IMR-90 (cell line): Measurements from ENCODE around the gene MAML2. TPM values are rescaled to one million over a fixed set of nuclear protein-coding genes. Genes with fewer than 3 reads are reported as not detected.

ENCODE experiments used
- ATAC-seq: fragments of 200-7000 bp; cut with Tn5 transposase; 2 replicates; pipeline ENCODE4 v1.9.1; 2020; ENCODE audit warnings: low read depth, mild to moderate bottlenecking, moderate library complexity
- BruUV-seq: library from RNA; stranded (reverse); fragments of 400-500 nt; replicated peaks from 2 replicates; lab custom pipeline; 2021; lab: Mats Ljungman, UMichigan
- CTCF ChIA-PET: fragments of 300-600 bp; formaldehyde crosslinking; extraction: SDS; loops from one replicate; lab custom pipeline; 2021; ENCODE audit warnings: antibody characterized with exemption; lab: Yijun Ruan, JAX
- POLR2A ChIA-PET: fragments of 300-600 bp; sonication (Branson Sonifier 250); formaldehyde crosslinking; loops from one replicate; lab custom pipeline; 2022; ENCODE audit warnings: antibody characterized with exemption; ENCODE audit not compliant: unreplicated experiment; lab: Charles Lee
- DNase-seq: peaks from one replicate; pipeline ENCODE4 v3.0.0; 2013
- H2AFZ ChIP-seq: replicated peaks from 2 replicates; pipeline ENCODE3; 2013; ENCODE audit warnings: low read length, mild to moderate bottlenecking; ENCODE audit not compliant: poor library complexity
- H2AK5ac ChIP-seq: 2 replicates; pipeline ENCODE4 v1.6.1; 2013; ENCODE audit warnings: low read depth, low read length, inconsistent platforms
- H2AK9ac ChIP-seq: replicated peaks from 2 replicates; pipeline ENCODE3; 2013; ENCODE audit warnings: mild to moderate bottlenecking, low read depth, low read length, moderate library complexity; ENCODE audit not compliant: poor library complexity
- H2BK120ac ChIP-seq: 2 replicates; pipeline ENCODE4 v1.6.1; 2013; ENCODE audit warnings: low read depth, low read length, inconsistent platforms
- H2BK15ac ChIP-seq: 3 replicates; pipeline ENCODE4 v1.6.1; 2013; ENCODE audit warnings: low read depth, low read length, inconsistent platforms
- H2BK20ac ChIP-seq: 2 replicates; pipeline ENCODE4 v1.6.1; 2013; ENCODE audit warnings: low read depth, mild to moderate bottlenecking, inconsistent platforms, low read length, moderate library complexity
- H2BK5ac ChIP-seq: 2 replicates; pipeline ENCODE4 v1.6.1; 2013; ENCODE audit warnings: mild to moderate bottlenecking, low read depth, low read length, inconsistent platforms; ENCODE audit not compliant: poor library complexity, severe bottlenecking
- H3K14ac ChIP-seq: replicated peaks from 2 replicates; pipeline ENCODE4 v1.6.1; 2013; ENCODE audit warnings: low read depth, low read length, inconsistent platforms
- H3K18ac ChIP-seq: 2 replicates; pipeline ENCODE4 v1.6.1; 2013; ENCODE audit warnings: low read depth, low read length, control low read depth
- H3K23ac ChIP-seq: 2 replicates; pipeline ENCODE4 v1.6.1; 2013; ENCODE audit warnings: low read depth, low read length, inconsistent platforms
- H3K27ac ChIP-seq: 2 replicates; pipeline ENCODE4 v1.5.1; 2013; ENCODE audit warnings: mild to moderate bottlenecking, control low read depth, low read length; ENCODE audit not compliant: insufficient read depth
- H3K27me3 ChIP-seq: 2 replicates; pipeline ENCODE4 v1.6.1; 2013; ENCODE audit warnings: low read length; ENCODE audit not compliant: control insufficient read depth, insufficient read depth
- H3K36me3 ChIP-seq: 2 replicates; pipeline ENCODE4 v1.6.1; 2013; ENCODE audit warnings: low read length, mixed read lengths; ENCODE audit not compliant: control insufficient read depth, insufficient read depth
- H3K4ac ChIP-seq: 2 replicates; pipeline ENCODE4 v1.6.1; 2013; ENCODE audit warnings: low read depth, low read length, inconsistent platforms
- H3K4me1 ChIP-seq: 2 replicates; pipeline ENCODE4 v1.6.1; 2013; ENCODE audit warnings: low read length, mixed read lengths; ENCODE audit not compliant: control insufficient read depth, insufficient read depth
- H3K4me2 ChIP-seq: 2 replicates; pipeline ENCODE4 v1.6.1; 2013; ENCODE audit warnings: low read depth, mild to moderate bottlenecking, control low read depth, low read length, moderate library complexity
- H3K4me3 ChIP-seq: 2 replicates; pipeline ENCODE4 v1.5.1; 2013; ENCODE audit warnings: low read depth, mild to moderate bottlenecking, control low read depth, low read length, moderate library complexity; ENCODE audit not compliant: insufficient read depth
- H3K56ac ChIP-seq: 2 replicates; pipeline ENCODE4 v1.6.1; 2013; ENCODE audit warnings: low read length, inconsistent platforms; ENCODE audit not compliant: insufficient read depth; ENCODE audit errors: extremely low read depth
- H3K79me1 ChIP-seq, 2 experiments: 2 replicates each; pipeline ENCODE4 v1.6.1; 2013; ENCODE audit warnings: low read length in 2 of 2, inconsistent platforms in 1 of 2, low read depth in 1 of 2
- H3K9ac ChIP-seq: 2 replicates; pipeline ENCODE4 v1.6.1; 2013; ENCODE audit warnings: low read depth, low read length, control low read depth
- H3K9me1 ChIP-seq: 2 replicates; pipeline ENCODE4 v1.6.1; 2013; ENCODE audit warnings: low read length, inconsistent platforms; ENCODE audit not compliant: insufficient read depth
- H3K9me3 ChIP-seq: 2 replicates; pipeline ENCODE4 v1.6.1; 2013; ENCODE audit warnings: low read length; ENCODE audit not compliant: control insufficient read depth, insufficient read depth
- H4K20me1 ChIP-seq: 2 replicates; pipeline ENCODE4 v1.6.1; 2013; ENCODE audit warnings: low read length, inconsistent platforms; ENCODE audit not compliant: insufficient read depth
- H4K5ac ChIP-seq: 2 replicates; pipeline ENCODE4 v1.6.1; 2013; ENCODE audit warnings: mild to moderate bottlenecking, low read depth, low read length, control low read depth
- H4K8ac ChIP-seq, 2 experiments: 2 replicates each; pipeline ENCODE4 v1.6.1; 2013; ENCODE audit warnings: low read depth in 2 of 2, low read length in 2 of 2, control low read depth in 1 of 2, inconsistent platforms in 1 of 2
- H4K91ac ChIP-seq: 2 replicates; pipeline ENCODE4 v1.6.1; 2013; ENCODE audit warnings: low read depth, low read length, inconsistent platforms; ENCODE audit not compliant: insufficient read depth
- BHLHE40 ChIP-seq: fragments of 150-350 bp; IDR thresholded peaks from 2 replicates; pipeline ENCODE4 v1.6.1; 2016; ENCODE audit warnings: mild to moderate bottlenecking, low read depth, low read length
- CEBPB ChIP-seq: IDR thresholded peaks from 2 replicates; pipeline ENCODE4 v1.6.1; 2012; ENCODE audit warnings: low read depth, low read length, improper control_type of control experiment
- CHD1 ChIP-seq: IDR thresholded peaks from 2 replicates; pipeline ENCODE4 v1.6.1; 2012; ENCODE audit warnings: low read depth, low read length, improper control_type of control experiment
- ELK1 ChIP-seq: fragments of 150-350 bp; IDR thresholded peaks from 2 replicates; pipeline ENCODE4 v1.6.1; 2016; ENCODE audit warnings: low read depth, mild to moderate bottlenecking, low read length, moderate library complexity, borderline replicate concordance
- FOS ChIP-seq: fragments of 150-350 bp; IDR thresholded peaks from 2 replicates; pipeline ENCODE4 v1.6.1; 2016; ENCODE audit warnings: low read depth, low read length
- MAFK ChIP-seq: IDR thresholded peaks from 2 replicates; pipeline ENCODE4 v1.6.1; 2012; ENCODE audit warnings: low read depth, low read length, improper control_type of control experiment
- MAZ ChIP-seq: IDR thresholded peaks from 2 replicates; pipeline ENCODE4 v1.6.1; 2012; ENCODE audit warnings: low read depth, mild to moderate bottlenecking, low read length, improper control_type of control experiment, moderate library complexity, borderline replicate concordance
- MXI1 ChIP-seq: IDR thresholded peaks from 2 replicates; pipeline ENCODE4 v1.6.1; 2012; ENCODE audit warnings: low read depth, mild to moderate bottlenecking, low read length, moderate library complexity, borderline replicate concordance
- NFE2L2 ChIP-seq: fragments of 150-350 bp; IDR thresholded peaks from 2 replicates; pipeline ENCODE4 v1.6.1; 2016; ENCODE audit warnings: low read depth, mild to moderate bottlenecking, low read length
- POLR2A ChIP-seq: IDR thresholded peaks from 2 replicates; pipeline ENCODE4 v1.6.1; 2012; ENCODE audit warnings: mild to moderate bottlenecking, low read depth, low read length
- RAD21 ChIP-seq: IDR thresholded peaks from 2 replicates; pipeline ENCODE4 v1.6.1; 2012; ENCODE audit warnings: low read length, improper control_type of control experiment
- RCOR1 ChIP-seq: IDR thresholded peaks from 2 replicates; pipeline ENCODE4 v1.6.1; 2012; ENCODE audit warnings: mild to moderate bottlenecking, low read length, improper control_type of control experiment; ENCODE audit not compliant: insufficient replicate concordance
- RFX5 ChIP-seq: IDR thresholded peaks from 2 replicates; pipeline ENCODE4 v1.8.0; 2012; ENCODE audit warnings: low read depth, mild to moderate bottlenecking, low read length, moderate library complexity
- SMC3 ChIP-seq: fragments of 150-350 bp; IDR thresholded peaks from 2 replicates; pipeline ENCODE4 v1.6.1; 2016; ENCODE audit warnings: low read depth, mild to moderate bottlenecking, antibody characterized with exemption, low read length, moderate library complexity
- USF2 ChIP-seq: fragments of 150-350 bp; IDR thresholded peaks from 2 replicates; pipeline ENCODE4 v1.6.1; 2017; ENCODE audit warnings: mild to moderate bottlenecking, antibody characterized with exemption, low read length, low read depth
- WGBS, 2 experiments: methylation state at CpG; one replicate each; pipeline versions ENCODE4 v1.1.5 to v1.1.7; 2013; ENCODE audit warnings: missing lambda C conversion rate in 2 of 2; ENCODE audit not compliant: insufficient read length in 1 of 2; ENCODE audit errors: extremely low coverage in 2 of 2; 5-methylcytosine and 5-hydroxymethylcytosine counted together
- dilution Hi-C: fragments of 300-500 bp; cut with HindIII; formaldehyde crosslinking; loops from one replicate; pipeline ENCODE4 v1.14.3; 2018; ENCODE audit warnings: low sequenced_read_pairs; ENCODE audit not compliant: unreplicated experiment
- in situ Hi-C: fragments of 300-500 bp; cut with MboI; formaldehyde crosslinking; loops from 3 replicates; pipeline ENCODE4 v1.14.3; 2019; ENCODE audit warnings: low sequenced_read_pairs, inconsistent platforms, mixed read lengths
- intact Hi-C: fragments of 100-400 bp; cut with micrococcal nuclease; formaldehyde crosslinking; loops from 2 replicates; pipeline ENCODE4 v1.10.0; 2022
- polyA plus RNA-seq, 3 experiments: library from polyadenylated mRNA; depleted of rRNA; stranded (reverse); fragments of >200 nt; gene quantifications; 2 replicates each; pipeline ENCODE4 v1.2.3, GENCODE V29; 2012; ENCODE audit warnings: low replicate concordance in 1 of 3
- total RNA-seq: library from RNA; depleted of rRNA; stranded (reverse); fragments of >200 nt; gene quantifications from 2 replicates; pipeline ENCODE4 v1.2.3, GENCODE V29; 2012
- TF ChIP-seq, protein P1 (sequence below): conservative IDR thresholded peaks from 2 replicates; pipeline ENCODE4 v1.5.1; 2012; ENCODE audit warnings: mild to moderate bottlenecking, low read depth, low read length, improper control_type of control experiment

The MAML2 gene
- total and polyA plus RNA-seq, 2 of the 4 experiments (the other 2 are of a cell fraction): 15.0 to 19.5 TPM

DNA sequence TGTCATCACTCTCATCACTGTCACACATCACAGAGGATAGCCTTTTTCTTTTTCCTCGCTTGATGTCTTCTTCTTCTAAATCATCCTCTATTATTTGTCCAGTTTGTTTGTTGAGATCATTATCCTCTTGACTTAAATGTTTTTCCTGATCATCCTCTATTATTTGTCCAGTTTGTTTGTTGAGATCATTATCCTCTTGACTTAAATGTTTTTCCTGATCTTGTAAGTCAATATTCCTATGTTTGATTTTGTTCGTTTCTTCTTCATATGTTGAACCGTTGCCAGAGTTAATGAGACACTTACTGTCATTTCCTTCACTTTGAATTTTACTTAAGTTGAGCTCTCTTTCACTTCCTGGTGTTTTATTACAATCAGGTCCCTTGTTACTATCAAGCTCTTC is 41.2 kb upstream of the MAML2 start:
- Histone ChIP-seq H2BK15ac (no peak overlapping the region), H3K79me1 (peaks cover 19 to 24% of the 10 kb centered on the region in 2 experiments), H4K91ac (no peak overlapping the region), H2AFZ (no peak overlapping the region), H2AK9ac (no peak overlapping the region), H3K9me1 (no peaks in the 10 kb centered on the region), H4K8ac (no peak overlapping the region), H3K4me2 (no peak overlapping the region), H2BK20ac (no peak overlapping the region), H3K4ac (no peak overlapping the region), H3K4me3 (no peak overlapping the region), H3K14ac (no peak overlapping the region), H3K9ac (no peak overlapping the region), H3K23ac (no peak overlapping the region), H3K56ac (no peak overlapping the region), H3K27me3 (no peaks in the 10 kb centered on the region), H4K5ac (no peak overlapping the region), H2BK120ac (no peak overlapping the region), H3K4me1 (no peaks in the 10 kb centered on the region; the same call in 1 of the 2 replicates), H2AK5ac (no peak overlapping the region), H3K36me3 (peaks cover 4% of the 10 kb centered on the region), H3K18ac (no peak overlapping the region), H3K27ac (no peak overlapping the region), H4K20me1 (no peaks in the 10 kb centered on the region), H2BK5ac (no peak overlapping the region), H3K9me3 (no peaks in the 10 kb centered on the region)
- intact Hi-C loops (no loop called here), in situ Hi-C loops (no loop called here), dilution Hi-C loops (no loop called here)
- BruUV-seq: no TSS peak
- ATAC-seq (no peak), DNase-seq (no peak)
- no peak for TF ChIP-seq FOS
- no peak for TF ChIP-seq SMC3
- TF ChIP-seq RCOR1: no peak
- TF ChIP-seq POLR2A: no peak
- TF ChIP-seq ELK1: no peak
- no peak for TF ChIP-seq MAFK
- no peak for TF ChIP-seq CHD1
- TF ChIP-seq BHLHE40: no peak
- TF ChIP-seq RAD21: no peak
- no peak for TF ChIP-seq USF2
- TF ChIP-seq MXI1: no peak
- no peak for TF ChIP-seq MAZ
- TF ChIP-seq CEBPB: no peak
- TF ChIP-seq, protein P1, sequence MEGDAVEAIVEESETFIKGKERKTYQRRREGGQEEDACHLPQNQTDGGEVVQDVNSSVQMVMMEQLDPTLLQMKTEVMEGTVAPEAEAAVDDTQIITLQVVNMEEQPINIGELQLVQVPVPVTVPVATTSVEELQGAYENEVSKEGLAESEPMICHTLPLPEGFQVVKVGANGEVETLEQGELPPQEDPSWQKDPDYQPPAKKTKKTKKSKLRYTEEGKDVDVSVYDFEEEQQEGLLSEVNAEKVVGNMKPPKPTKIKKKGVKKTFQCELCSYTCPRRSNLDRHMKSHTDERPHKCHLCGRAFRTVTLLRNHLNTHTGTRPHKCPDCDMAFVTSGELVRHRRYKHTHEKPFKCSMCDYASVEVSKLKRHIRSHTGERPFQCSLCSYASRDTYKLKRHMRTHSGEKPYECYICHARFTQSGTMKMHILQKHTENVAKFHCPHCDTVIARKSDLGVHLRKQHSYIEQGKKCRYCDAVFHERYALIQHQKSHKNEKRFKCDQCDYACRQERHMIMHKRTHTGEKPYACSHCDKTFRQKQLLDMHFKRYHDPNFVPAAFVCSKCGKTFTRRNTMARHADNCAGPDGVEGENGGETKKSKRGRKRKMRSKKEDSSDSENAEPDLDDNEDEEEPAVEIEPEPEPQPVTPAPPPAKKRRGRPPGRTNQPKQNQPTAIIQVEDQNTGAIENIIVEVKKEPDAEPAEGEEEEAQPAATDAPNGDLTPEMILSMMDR: no peak
- TF ChIP-seq NFE2L2: no peak
- TF ChIP-seq RFX5: no peak
- WGBS, 2 experiments: no CpG with 5 or more reads among the region's 3 CpGs
- ChIA-PET CTCF (interaction anchor here (0.9 kb wide), 1 partner anchor 298 kb away, joined by 3 read pairs; no protein-coding TSS in a partner anchor), POLR2A (no interaction called here)
